ENCODE data around the gene BRD2.
"Not testable (repeated sequence)": the region's sequence is repeated elsewhere in the genome, so short reads cannot be mapped to it uniquely, and the experiment has no call there.

The BRD2 gene

DNA sequence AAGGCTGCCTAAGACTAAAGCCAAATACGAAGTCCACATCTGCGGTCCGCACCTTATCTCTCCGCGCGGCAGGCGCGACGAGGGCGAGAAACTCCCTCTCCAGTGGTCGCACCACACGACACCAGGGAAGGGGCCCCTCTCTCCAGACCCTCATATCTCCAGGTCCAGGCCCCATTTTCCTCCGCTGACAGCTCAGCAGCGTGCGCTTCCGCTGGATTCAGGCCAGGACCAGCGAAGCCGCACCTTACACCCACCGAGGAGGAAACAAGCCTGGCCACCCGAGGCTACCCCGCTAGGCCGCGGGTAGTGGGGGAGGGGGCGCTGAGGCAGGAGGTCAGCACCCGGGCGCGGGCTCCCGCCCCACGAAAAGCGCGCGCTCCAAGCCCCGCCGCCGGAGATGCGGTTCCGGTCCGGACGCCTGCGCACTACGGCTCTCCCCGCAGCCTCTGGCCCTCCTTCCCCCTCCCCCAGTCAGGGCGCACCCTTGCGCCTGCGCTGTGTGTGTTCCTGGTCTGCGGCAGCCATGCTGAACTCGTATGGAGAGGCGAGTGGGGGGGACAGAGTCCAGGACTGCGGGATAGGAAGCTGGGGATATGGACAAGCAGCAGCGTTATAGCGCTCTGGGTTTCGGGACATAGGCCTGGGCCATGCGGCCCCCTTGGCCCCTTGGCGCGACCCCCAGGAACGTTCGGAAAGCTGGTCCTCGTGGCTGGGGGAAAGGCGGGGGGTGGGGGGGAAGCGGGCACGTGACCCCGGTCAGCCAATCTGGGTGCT is at the start of gene BRD2:
BRD2 (plus strand) TSS at position 502 of the 774 bp plus-strand sequence. CDS start 4,305 bp downstream, outside the sequence.
- peak; percentile 97 for DNase-seq (ENCODE audit: low read depth, low spot score)

DNA sequence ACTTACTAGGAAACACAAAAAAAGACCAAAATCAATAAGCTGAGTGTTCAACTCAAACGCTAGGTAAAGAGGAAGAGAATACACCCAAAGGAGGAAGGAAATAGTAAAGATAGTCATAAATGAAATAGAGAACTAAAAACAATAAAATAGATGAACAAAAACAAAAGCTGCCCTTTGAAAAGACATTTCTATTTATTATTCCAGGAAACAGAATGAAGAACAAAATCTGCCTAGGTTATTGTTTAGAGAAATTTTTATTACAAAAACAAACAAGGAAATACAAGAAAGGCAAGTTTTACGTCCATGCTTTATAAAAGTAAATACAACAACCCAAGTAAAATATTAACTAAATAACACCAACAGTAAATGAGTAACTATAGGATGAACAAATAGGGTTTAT is 47.7 kb upstream of the BRD2 start:
- DNase-seq (ENCODE audit: low read depth, low spot score): no peak

GRCh38 chr6:32922083-32922482 is 46.3 kb upstream of the BRD2 start:
- DNase-seq (ENCODE audit: low read depth, low spot score): no peak

- no peak for DNase-seq (ENCODE audit: low read depth, low spot score)
These were observed 37.2 kb upstream of the BRD2 start for GRCh38 chr6:32931211-32931610.

- DNase-seq (ENCODE audit: low read depth, low spot score): no peak
These were observed 36.1 kb upstream of the BRD2 start for GRCh38 chr6:32932132-32932868.

DNA sequence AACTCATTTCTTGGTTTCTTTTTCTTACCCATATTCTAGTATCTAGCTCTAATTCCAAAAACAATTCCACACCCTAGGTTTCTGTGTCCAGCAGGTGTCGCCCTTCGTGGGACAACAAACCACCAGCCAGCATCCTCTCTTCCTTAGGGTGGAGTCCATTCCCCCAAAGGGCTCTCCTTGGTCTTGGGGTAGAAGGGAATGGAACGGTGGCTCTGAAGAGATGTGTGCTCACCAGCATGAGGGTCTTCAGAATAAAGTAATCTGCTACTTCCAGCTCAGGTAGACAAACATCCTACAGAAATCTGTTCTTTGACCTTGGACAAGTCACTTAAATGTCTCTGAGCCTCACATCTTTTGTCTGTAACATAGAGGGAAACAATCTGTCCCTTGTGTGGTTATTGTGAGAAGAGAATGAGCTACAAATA is 34.7 kb upstream of the BRD2 start:
- peak; percentile 61 for DNase-seq (ENCODE audit: low read depth, low spot score)

DNA sequence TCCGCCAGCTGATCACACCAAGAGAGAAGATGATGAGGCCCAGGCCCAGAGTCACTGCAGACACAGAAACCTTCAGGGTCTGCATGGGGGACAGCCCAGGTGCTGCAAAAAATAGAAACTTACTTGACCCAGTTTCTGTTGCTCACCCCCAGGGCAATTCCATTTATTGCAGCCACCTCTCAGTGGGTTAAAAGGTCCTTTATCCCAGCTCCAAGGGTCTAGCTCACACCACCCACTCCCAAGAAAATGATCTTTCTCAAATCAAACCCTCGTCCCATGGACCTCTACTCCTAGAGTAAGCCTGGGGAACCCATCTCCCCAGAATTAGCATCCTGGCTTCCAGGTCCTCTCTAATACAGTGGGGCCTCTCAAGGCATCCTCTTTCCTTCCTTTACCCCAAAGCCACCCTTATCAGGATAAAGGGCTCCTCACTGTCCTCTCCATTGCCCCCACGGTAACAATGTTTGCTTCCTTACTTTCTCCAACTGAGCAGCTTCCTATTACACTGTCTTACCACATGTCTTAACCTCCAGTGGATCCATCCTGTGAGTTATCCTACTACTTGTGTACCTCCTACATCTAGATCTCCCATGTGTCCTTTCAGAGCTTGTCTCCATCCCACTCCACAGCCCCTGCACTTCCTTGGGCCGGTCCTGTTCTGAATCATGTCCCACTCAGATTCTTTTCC is 32.7 kb upstream of the BRD2 start:
- DNase-seq (ENCODE audit: low read depth, low spot score): no peak

DNA sequence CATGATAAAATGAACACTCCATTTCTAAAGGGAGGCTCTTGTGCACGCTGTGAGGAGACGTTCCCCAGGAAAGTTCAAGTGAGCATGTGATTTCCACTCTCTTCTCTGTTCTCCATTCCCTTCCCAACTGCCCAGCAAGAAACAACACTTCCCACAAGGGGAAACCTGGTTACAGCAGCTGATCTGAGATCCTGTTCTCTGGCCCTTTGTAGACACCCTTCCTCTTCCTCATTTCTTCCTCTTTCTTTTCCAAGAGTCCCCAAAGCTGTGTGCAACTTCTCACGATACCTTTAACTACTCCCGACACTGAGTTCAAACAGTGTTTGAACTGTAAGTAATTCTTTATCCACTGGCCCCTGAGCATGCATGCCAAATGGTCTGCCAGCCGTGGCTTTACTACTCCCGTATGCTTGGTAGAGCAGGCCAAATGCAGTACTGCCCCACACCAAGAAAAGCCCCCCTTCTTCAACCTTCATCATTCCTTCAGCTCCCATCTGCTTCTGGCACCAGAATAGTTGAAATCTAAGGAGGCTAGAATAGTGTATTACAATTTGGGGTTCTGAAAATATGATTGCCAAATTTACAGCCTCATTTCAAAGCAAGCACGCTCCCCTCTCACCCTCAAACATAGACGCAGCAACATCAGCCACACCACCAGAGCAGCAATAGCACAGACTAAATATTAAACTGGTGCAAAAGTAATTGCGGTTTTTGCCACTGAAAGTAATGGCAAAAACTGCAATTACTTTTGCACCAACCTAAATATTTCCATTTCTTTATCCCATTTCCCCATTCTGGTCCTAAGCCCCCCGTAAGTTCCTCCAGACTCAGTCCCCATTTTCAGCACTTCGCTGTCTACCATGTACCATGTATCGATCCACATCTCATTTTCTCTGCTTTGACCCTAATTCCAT is 31.9 kb upstream of the BRD2 start:
- no peak for DNase-seq (ENCODE audit: low read depth, low spot score)

DNA sequence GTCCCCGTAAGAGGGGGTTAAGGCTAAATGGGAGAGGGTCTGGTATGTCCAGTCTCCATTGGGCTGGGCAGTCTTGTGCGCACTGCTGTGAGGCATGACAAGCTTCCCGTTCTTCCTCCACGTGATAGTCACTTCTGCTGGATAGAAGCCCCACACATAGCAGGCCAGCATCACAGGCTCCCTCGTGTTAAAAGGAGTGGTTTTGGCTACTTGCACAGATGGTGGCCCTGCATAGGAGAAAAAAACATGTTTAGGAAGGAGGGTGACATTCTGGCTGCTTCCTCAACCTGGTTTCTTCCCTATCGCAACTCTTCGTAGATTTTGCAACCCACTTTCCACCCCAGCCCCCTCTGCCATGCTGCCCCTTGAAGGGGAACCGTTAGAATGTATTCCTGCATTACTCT is 31.2 kb upstream of the BRD2 start:
- no peak for DNase-seq (ENCODE audit: low read depth, low spot score)

- no peak for DNase-seq (ENCODE audit: low read depth, low spot score)
These were observed 29.9 kb upstream of the BRD2 start for GRCh38 chr6:32938494-32938893.

- DNase-seq (ENCODE audit: low read depth, low spot score): peak; percentile 23
These were observed 27.7 kb upstream of the BRD2 start, which contains the start of gene HLA-DMB for GRCh38 chr6:32940656-32941213. Gene HLA-DMB (minus strand): TSS chr6:32941028. CDS start chr6:32940807, 221 bp downstream.

DNA sequence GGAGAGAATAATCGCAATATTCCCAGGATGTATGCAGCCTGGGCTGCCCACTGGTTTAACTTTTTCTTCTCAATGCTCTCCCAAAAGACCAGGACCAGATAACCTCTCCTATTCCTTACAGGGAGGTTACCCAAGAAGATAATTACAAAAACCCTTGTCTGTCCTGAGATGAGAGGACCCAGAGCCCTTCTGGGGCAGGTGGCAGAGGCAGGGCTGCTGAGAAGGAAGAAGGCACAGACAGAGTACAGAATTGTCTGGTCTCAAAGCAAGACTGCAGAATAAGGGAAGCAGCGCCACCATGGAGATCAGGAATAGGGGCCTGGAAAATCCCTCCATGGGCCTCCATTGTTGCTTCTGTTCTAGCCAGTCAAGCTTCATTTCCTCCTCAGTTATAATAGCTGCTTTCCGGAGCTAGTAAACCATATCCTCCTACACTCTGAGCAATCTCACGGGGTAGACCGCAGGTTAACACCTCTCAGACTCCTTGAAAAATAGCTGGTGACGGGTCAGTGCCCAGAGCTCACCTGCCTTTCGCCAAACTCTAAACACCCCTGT is 27.1 kb upstream of the BRD2 start:
- no peak for DNase-seq (ENCODE audit: low read depth, low spot score)

- not testable (repeated sequence) for DNase-seq (ENCODE audit: low read depth, low spot score)
These were observed 25.8 kb upstream of the BRD2 start for GRCh38 chr6:32942555-32943123.

- no peak for DNase-seq (ENCODE audit: low read depth, low spot score)
These were observed 24.3 kb upstream of the BRD2 start for GRCh38 chr6:32943864-32944649.

- no peak for DNase-seq (ENCODE audit: low read depth, low spot score)
These were observed 23.2 kb upstream of the BRD2 start for GRCh38 chr6:32945108-32945760.

DNA sequence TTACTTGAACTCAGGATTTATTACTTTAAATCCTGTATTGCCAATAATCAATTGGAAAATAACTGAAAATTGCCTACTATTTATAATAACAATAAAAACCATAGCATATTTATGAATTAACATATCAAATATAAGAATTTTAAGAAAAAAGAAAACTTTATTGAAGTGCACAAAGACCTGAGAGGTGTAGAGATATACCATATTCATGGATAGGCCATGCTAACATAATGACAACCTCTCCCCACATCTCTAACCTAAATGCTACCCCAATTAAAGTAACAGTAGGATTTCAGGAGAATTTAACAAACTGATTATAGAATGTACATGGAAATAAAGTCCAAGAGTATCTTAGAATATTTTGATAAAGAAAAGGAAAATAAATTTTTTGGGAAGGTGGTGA is 22.4 kb upstream of the BRD2 start:
- no peak for DNase-seq (ENCODE audit: low read depth, low spot score)

- DNase-seq (ENCODE audit: low read depth, low spot score): no peak
These were observed 21.5 kb upstream of the BRD2 start for GRCh38 chr6:32946893-32947292.

GRCh38 chr6:32947552-32948465 is 20.6 kb upstream of the BRD2 start:
- DNase-seq (ENCODE audit: low read depth, low spot score): no peak
